HUES64 (cell line): ENCODE data around the gene LGALS9C.
"Not testable (repeated sequence)": the region's sequence is repeated elsewhere in the genome, so short reads cannot be mapped to it uniquely, and the experiment has no call there.

Experiments used
- H3K27ac ChIP-seq: 2 replicates; pipeline ENCODE4 v1.7.0; 2013; ENCODE audit warnings: low read depth, low read length, inconsistent platforms
- H3K27me3 ChIP-seq: 2 replicates; pipeline ENCODE4 v1.6.1; 2013; ENCODE audit warnings: mild to moderate bottlenecking, low read length; ENCODE audit not compliant: insufficient read depth
- H3K36me3 ChIP-seq: 2 replicates; pipeline ENCODE4 v1.6.1; 2013; ENCODE audit warnings: mild to moderate bottlenecking, low read length; ENCODE audit not compliant: insufficient read depth
- H3K4me1 ChIP-seq: 2 replicates; pipeline ENCODE4 v1.6.1; 2013; ENCODE audit warnings: mild to moderate bottlenecking, low read length, moderate library complexity; ENCODE audit not compliant: insufficient read depth
- H3K4me3 ChIP-seq: 2 replicates; pipeline ENCODE4 v1.5.1; 2013; ENCODE audit warnings: mild to moderate bottlenecking, low read length, moderate library complexity
- H3K9ac ChIP-seq: 2 replicates; pipeline ENCODE4 v1.6.1; 2013; ENCODE audit warnings: mild to moderate bottlenecking, low read depth, low read length
- H3K9me3 ChIP-seq: 2 replicates; pipeline ENCODE4 v1.6.1; 2013; ENCODE audit warnings: low read depth, low read length; ENCODE audit not compliant: insufficient read depth
- WGBS: fragments of 150-250, 120-280 bp; methylation state at CpG from one replicate; pipeline ENCODE4 v1.1.7; 2013; ENCODE audit warnings: missing lambda C conversion rate; 5-methylcytosine and 5-hydroxymethylcytosine counted together

The LGALS9C gene

DNA sequence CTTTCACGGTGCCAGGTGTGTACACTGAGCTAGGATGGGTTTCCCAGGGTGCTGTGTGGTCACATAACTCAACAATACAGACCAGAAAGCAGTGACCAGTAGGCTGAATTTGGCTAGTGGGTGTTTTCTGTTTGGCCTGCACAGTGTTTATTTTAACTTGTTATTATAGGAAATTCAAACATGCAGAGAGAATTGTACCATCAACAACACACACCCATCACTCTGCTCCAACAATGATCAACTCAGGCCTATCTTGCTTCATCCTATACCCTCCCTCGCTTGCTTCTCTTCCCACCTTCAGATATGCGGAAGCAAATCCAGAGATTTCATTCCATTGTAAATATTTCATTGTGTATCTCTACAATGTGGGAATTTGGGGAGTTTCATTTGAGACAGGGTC, 5.2 kb downstream of the LGALS9C start:
- H3K9ac ChIP-seq, H3K9me3 ChIP-seq, H3K27ac ChIP-seq, H3K4me1 ChIP-seq, H3K36me3 ChIP-seq, H3K4me3 ChIP-seq, H3K27me3 ChIP-seq: not testable (repeated sequence)
- no CpG with 5 or more reads among the region's 3 CpGs for WGBS

DNA sequence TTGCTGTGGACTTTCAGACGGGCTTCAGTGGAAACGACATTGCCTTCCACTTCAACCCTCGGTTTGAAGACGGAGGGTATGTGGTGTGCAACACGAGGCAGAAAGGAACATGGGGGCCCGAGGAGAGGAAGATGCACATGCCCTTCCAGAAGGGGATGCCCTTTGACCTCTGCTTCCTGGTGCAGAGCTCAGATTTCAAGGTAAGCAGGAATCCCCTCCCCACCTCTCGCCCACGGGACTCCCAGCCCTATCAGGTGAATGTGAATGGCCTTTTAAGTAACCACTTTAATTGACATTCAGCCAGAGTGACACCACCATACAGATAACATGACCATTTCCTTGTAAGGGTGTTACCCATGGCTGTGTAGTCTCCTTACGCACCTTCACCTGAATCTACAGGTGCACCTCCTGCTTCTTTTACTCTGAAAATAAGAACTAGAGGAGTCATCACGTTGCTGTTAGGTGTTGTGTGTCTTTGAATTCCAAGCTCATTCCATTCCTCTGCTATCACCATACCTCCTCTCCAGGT, 9.4 kb downstream of the LGALS9C start:
- not testable (repeated sequence) for H3K9me3 ChIP-seq, H3K27ac ChIP-seq
- 70% methylated on average over 4 of the region's 10 CpGs for WGBS

DNA sequence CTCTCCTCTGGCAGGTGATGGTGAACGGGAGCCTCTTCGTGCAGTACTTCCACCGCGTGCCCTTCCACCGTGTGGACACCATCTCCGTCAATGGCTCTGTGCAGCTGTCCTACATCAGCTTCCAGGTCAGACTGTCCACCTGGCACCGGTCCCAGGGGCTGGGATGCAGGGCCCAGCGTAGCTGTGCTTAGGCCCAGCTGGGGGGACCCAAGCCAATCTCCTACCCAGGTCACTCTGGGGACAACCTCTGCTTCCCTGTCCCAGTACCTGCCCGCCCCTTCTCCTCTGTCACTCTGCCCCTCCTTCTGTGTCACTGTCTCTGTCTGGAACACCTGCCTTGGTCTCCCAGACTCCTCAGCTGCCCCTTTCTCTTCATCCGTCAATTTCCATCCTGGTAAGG, 11.0 kb downstream of the LGALS9C start:
- H3K9ac ChIP-seq, H3K4me1 ChIP-seq, H3K27me3 ChIP-seq, H3K36me3 ChIP-seq, H3K27ac ChIP-seq, H3K4me3 ChIP-seq, H3K9me3 ChIP-seq: not testable (repeated sequence)
- 96% methylated on average over 2 of the region's 10 CpGs for WGBS

More for the DNA sequence above, 9.4 kb downstream of the LGALS9C start:
- not testable (repeated sequence) for H3K27me3 ChIP-seq, H3K9ac ChIP-seq, H3K36me3 ChIP-seq, H3K4me3 ChIP-seq, H3K4me1 ChIP-seq

DNA sequence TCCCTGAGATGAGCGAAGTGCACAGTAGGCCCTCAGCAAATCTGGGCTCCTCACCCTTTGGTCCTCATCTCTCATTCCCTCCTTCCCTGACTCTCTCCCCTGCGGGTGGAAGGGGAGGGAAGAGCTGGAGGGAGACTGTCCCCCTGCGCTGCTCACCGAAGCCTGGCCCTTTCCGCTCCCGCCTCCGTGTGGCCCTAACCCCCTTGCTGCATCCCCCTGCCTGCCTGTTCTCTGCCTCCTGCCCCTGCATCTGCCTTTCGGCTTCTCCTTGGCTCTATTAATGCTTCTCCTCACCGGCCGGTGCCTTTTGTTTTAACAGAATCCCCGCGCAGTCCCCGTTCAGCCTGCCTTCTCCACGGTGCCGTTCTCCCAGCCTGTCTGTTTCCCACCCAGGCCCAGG, 12.0 kb downstream of the LGALS9C start:
- H3K27ac ChIP-seq, H3K36me3 ChIP-seq, H3K9me3 ChIP-seq, H3K4me3 ChIP-seq, H3K27me3 ChIP-seq, H3K4me1 ChIP-seq, H3K9ac ChIP-seq: not testable (repeated sequence)
- WGBS, result no CpG with 5 or more reads among the region's 15 CpGs

DNA sequence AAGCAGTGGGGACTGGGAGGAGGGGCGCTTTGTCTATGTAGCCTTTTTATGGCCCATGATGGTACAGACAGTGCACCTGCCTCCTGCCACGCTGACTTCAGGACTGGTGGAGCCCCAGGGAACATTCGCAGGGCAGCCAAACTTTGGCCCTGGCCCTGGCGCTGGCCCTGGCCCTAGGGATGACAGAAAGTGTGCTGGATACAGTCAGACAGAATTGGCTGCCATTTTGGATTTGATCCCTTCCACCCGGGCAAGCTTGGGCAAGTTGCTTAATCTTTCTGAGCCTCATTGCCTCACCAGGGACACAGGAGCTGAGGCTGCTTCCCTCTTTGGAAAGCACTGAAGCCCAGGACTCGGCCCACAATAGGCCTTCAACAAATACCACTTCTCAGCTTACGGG, 13.4 kb downstream of the LGALS9C start:
- H3K4me3 ChIP-seq, H3K27ac ChIP-seq, H3K9me3 ChIP-seq, H3K36me3 ChIP-seq, H3K4me1 ChIP-seq, H3K9ac ChIP-seq, H3K27me3 ChIP-seq: not testable (repeated sequence)
- 90% methylated on average over 1 of the region's 7 CpGs for WGBS

DNA sequence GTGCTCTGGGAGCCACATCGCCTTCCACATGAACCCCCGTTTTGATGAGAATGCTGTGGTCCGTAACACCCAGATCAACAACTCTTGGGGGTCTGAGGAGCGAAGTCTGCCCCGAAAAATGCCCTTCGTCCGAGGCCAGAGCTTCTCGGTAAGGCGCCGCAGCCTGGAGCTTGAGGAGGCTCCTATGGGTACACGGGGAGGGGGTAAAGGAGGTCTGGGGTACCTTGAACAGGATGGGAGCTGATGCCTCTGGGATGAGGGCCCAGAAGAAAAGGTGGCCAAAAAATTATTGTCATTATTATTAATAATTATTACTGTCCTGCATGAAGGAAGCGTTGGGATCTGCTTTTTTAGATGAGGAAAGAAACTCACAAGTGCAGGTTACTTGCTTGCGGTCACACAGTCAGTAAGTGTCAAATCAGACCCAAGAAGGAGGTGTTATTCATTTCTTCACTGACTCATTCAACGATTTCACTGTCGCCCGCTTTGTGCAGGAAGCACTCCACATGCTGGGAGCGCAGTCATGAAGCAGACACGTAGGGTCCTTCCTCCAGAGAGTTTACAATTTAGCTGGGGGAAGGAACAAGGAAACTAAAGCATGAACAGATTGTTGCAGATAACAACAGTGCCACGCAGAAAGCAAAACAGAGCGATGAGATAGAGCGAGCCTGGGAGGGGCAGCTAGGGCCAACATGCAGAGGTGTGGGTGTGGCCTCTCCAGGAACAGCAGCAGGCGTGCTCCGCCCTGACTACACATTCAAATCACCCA, 16.3 kb downstream of the LGALS9C start:
- 78% methylated on average over 6 of the region's 23 CpGs for WGBS
- not testable (repeated sequence) for H3K27ac ChIP-seq, H3K9ac ChIP-seq, H3K9me3 ChIP-seq, H3K36me3 ChIP-seq, H3K4me1 ChIP-seq, H3K4me3 ChIP-seq, H3K27me3 ChIP-seq

DNA sequence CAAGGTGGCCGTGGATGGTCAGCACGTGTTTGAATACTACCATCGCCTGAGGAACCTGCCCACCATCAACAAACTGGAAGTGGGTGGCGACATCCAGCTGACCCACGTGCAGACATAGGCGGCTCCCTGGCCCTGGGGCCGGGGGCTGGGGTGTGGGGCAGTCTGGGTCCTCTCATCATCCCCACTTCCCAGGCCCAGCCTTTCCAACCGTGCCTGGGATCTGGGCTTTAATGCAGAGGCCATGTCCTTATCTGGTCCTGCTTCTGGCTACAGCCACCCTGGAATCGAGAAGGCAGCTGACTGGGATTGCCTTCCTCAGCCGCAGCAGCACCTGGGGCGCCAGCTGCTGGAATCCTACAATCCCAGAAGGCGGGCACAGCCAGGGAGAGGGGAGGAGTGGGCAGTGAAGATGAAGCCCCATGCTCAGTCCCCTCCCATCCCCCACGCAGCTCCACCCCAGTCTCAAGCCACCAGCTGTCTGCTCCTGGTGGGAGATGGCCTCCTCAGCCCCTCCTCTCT, 17.7 kb downstream of the LGALS9C start:
- not testable (repeated sequence) for H3K27ac ChIP-seq, H3K9me3 ChIP-seq, H3K4me1 ChIP-seq, H3K36me3 ChIP-seq, H3K27me3 ChIP-seq, H3K4me3 ChIP-seq, H3K9ac ChIP-seq
- WGBS, result 72% methylated on average over 7 of the region's 13 CpGs

DNA sequence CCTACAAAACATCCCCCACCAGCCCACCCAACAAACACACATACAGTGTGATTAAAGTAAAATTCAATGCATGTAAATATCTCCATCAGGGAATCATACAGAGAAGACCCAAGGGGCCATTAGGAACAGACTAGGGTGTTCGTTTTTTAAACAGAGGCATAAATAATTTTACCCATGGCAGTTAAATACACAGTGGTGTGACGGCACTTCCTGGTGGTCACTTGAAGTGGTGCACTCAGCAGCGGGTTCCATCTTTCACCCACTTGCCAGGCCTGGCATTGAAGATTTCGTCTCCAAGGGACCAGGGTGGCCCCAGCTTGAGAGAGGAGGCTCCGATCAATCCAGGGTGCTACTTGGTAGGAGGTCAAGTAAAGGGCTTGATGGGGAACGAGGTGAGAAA, 20.5 kb downstream of the LGALS9C start:
- 91% methylated on average over 6 of the region's 6 CpGs for WGBS

DNA sequence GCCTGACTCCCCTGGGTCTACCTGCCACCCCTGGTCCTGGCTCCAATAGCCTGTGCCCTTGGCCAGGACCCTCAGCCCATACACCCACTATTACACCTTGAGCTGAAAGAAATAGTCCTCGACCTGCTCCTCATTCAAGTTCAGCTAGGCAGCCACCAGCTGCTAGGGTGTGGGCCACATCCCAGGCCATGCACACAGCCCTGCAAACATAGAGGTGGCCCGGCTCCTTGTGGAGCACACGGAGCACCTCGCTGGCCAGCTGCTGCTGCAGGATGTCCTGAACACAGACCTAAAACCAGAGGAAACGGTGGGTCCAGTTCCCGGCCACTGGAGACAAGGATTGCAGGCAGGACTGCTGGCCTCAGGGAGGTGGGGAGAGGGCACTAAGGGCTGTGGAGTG, 22.5 kb downstream of the LGALS9C start:
- not testable (repeated sequence) for H3K27ac ChIP-seq, H3K4me1 ChIP-seq, H3K36me3 ChIP-seq, H3K27me3 ChIP-seq, H3K9me3 ChIP-seq, H3K9ac ChIP-seq, H3K4me3 ChIP-seq
- 86% methylated on average over 2 of the region's 6 CpGs for WGBS

More for the DNA sequence above, 20.5 kb downstream of the LGALS9C start:
- H3K27me3 ChIP-seq, H3K4me3 ChIP-seq, H3K27ac ChIP-seq, H3K9me3 ChIP-seq, H3K36me3 ChIP-seq, H3K9ac ChIP-seq, H3K4me1 ChIP-seq: not testable (repeated sequence)

DNA sequence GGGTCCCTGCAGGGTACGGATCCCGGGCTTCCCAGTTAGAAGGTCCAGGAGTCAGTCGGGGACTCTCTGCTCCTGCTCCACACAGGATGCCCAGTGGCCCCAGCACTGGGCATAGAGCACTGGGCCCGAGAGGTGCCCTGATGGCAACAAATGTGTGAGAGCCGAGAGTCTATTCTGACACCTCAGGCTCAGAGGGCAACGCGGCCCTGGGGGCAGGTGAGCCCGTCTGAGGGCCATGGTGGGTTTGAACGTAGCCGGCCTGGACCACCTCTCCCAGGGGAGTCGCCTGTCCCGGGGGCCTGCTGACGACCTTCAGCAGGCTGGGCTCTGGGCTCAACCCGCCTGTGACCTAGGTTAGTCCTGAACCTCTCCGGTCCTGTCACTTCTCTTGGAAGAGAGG, 23.2 kb downstream of the LGALS9C start:
- H3K27me3 ChIP-seq, H3K27ac ChIP-seq: not testable (repeated sequence)
- 92% methylated on average over 13 of the region's 15 CpGs for WGBS

DNA sequence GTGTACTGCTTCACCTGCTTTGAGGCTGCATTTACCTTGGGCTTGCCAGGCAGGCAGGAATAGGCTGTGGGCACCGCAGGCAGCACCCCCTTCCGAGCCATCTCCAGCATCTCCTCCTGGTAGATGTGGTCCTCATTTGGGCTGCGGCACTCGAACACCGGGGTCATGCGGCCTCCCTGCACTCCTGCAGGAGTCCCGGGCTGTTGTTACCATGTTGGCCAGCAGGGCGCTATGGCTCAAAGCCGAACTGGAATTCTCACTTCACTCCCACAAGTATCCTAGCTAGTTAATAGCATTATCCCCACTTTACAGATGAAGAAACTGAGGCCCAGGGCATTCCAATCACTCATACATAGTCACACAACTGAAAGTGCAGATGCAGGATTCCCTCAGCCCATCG, 23.7 kb downstream of the LGALS9C start:
- H3K27me3 ChIP-seq, H3K9me3 ChIP-seq, H3K27ac ChIP-seq, H3K36me3 ChIP-seq, H3K4me3 ChIP-seq, H3K9ac ChIP-seq, H3K4me1 ChIP-seq: not testable (repeated sequence)
- WGBS, result 42% methylated on average over 2 of the region's 10 CpGs

More for the DNA sequence above, 23.2 kb downstream of the LGALS9C start:
- not testable (repeated sequence) for H3K9ac ChIP-seq, H3K36me3 ChIP-seq, H3K4me1 ChIP-seq, H3K4me3 ChIP-seq, H3K9me3 ChIP-seq

DNA sequence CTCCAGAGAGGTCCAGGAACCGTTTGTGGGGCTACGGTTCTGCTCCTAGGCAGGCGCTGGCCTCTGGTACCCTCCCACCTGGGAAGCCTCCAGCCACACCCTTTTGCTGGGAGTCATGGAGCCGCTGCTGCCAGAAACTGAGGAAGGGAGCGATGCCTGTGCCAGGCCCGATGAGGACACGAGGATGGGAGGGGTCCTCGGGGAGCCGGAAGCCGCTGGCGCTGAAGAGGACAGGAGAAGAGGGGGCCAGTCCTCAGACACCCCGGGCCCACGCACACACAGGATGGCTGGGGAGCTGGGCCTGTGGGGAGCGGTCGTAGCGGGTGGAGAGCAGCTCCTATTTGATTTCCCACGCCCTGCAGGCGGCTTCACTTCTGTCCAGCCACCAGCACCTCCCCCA, 24.2 kb downstream of the LGALS9C start:
- not testable (repeated sequence) for H3K9ac ChIP-seq, H3K4me1 ChIP-seq, H3K27me3 ChIP-seq, H3K27ac ChIP-seq, H3K9me3 ChIP-seq, H3K36me3 ChIP-seq, H3K4me3 ChIP-seq
- 97% methylated on average over 3 of the region's 18 CpGs for WGBS
